Esophagus muscularis mucosa (tissue), 4 donors: ENCODE results near the gene CLEC16A.

Experiments
- CTCF ChIP-seq, 3 experiments: fragments of 200-600 bp in 2 of 3; fragments of 450-650 bp in 1 of 3; sonication (generic) in 2 of 3; IDR thresholded peaks; one replicate each; pipeline ENCODE4 v1.5.1; 2017 to 2019; ENCODE audit warnings: antibody characterized with exemption in 3 of 3, mild to moderate bottlenecking in 2 of 3, moderate library complexity in 1 of 3
- EP300 ChIP-seq: sonication (generic); formaldehyde crosslinking; IDR thresholded peaks from one replicate; pipeline ENCODE4 v1.6.1; 2017; ENCODE audit warnings: antibody characterized with exemption
- POLR2A ChIP-seq: fragments of 450-650 bp; IDR thresholded peaks from one replicate; pipeline ENCODE4 v1.6.1; 2017; ENCODE audit warnings: antibody characterized with exemption, moderate library complexity, mild to moderate bottlenecking, low read depth
- POLR2AphosphoS5 ChIP-seq, 2 donors: sonication (generic); formaldehyde crosslinking; IDR thresholded peaks; one replicate each; pipeline ENCODE4 v1.6.1; 2017; ENCODE audit warnings: antibody characterized with exemption in 2 of 2

- TF ChIP-seq POLR2AphosphoS5 (IDR thresholded peaks at IDR 0.05): peak in 1 of 2 donors; percentile 27
- no peak for TF ChIP-seq POLR2A
- no peak for TF ChIP-seq CTCF (IDR thresholded peaks at IDR 0.05)
- no peak for TF ChIP-seq EP300
Observed at GRCh38 chr16:10982465-10983150, 38.2 kb downstream of the CLEC16A start.
